Stimulated activated CD4-positive, alpha-beta T cell treated with anti-CD3 and anti-CD28 coated beads, Interleukin-12 subunit alpha, Interleukin-12 subunit beta, amount 100 ng/mL, for 24 hours (primary cell): ENCODE measurements around the gene SLC35E4.
"Not testable (repeated sequence)": the region's sequence is repeated elsewhere in the genome, so short reads cannot be mapped to it uniquely, and the experiment has no call there.

Source experiments
- DNase-seq, 2 experiments: peaks; one replicate each; pipeline ENCODE4 v3.0.0-alpha.2; 2020; ENCODE audit warnings: low read depth in 2 of 2

SLC35E4 gene

GRCh38 chr22:30635273-30636225, at the start of gene SLC35E4:
TSS of gene SLC35E4 (plus strand) at chr22:30635781. CDS start at chr22:30636451, 670 bp downstream.
- DNase-seq = peak; percentile 93 to 97

- no peak for DNase-seq
Observed at GRCh38 chr22:30586414-30586813, 49.2 kb upstream of the SLC35E4 start.

- no peak for DNase-seq
Observed at GRCh38 chr22:30591191-30591587, 44.4 kb upstream of the SLC35E4 start.

- DNase-seq = peak; percentile 85 to 89
Observed at GRCh38 chr22:30591588-30592359, 43.8 kb upstream of the SLC35E4 start, which contains the start of gene PES1. TSS of gene PES1 (minus strand) at chr22:30591910. CDS start at chr22:30591833, 77 bp downstream.

GRCh38 chr22:30592360-30592713, 43.2 kb upstream of the SLC35E4 start:
- DNase-seq = not testable (repeated sequence)

GRCh38 chr22:30596199-30596598, 39.4 kb upstream of the SLC35E4 start:
- DNase-seq = no peak

- no peak for DNase-seq
Observed at GRCh38 chr22:30596886-30597285, 38.7 kb upstream of the SLC35E4 start.

GRCh38 chr22:30598986-30599385, 36.6 kb upstream of the SLC35E4 start:
- DNase-seq = no peak

GRCh38 chr22:30600921-30601320, 34.7 kb upstream of the SLC35E4 start:
- no peak for DNase-seq

GRCh38 chr22:30601464-30601863, 34.1 kb upstream of the SLC35E4 start:
- DNase-seq = no peak

- DNase-seq = no peak
Observed at GRCh38 chr22:30602049-30602448, 33.5 kb upstream of the SLC35E4 start.

- DNase-seq = no peak
Observed at GRCh38 chr22:30603801-30604200, 31.8 kb upstream of the SLC35E4 start.

- no peak for DNase-seq
Observed at GRCh38 chr22:30604723-30605122, 30.9 kb upstream of the SLC35E4 start.

- DNase-seq = peak in 1 of 2 experiments; percentile 32
Observed at GRCh38 chr22:30605449-30606110, 30.0 kb upstream of the SLC35E4 start.

- DNase-seq = peak in 1 of 2 experiments; percentile 32
Observed at GRCh38 chr22:30606455-30607299, 28.9 kb upstream of the SLC35E4 start, which contains the start of gene TCN2. TSS of gene TCN2 (plus strand) at chr22:30607174. CDS start at chr22:30607332, 158 bp downstream.

GRCh38 chr22:30607300-30607930, 28.2 kb upstream of the SLC35E4 start:
- no peak for DNase-seq

- DNase-seq = no peak
Observed at GRCh38 chr22:30607939-30608338, 27.6 kb upstream of the SLC35E4 start.

- DNase-seq = no peak
Observed at GRCh38 chr22:30609260-30610185, 26.1 kb upstream of the SLC35E4 start.

GRCh38 chr22:30610299-30610698, 25.3 kb upstream of the SLC35E4 start:
- DNase-seq = no peak
